A673 (cell line): Measurements from ENCODE around the gene C4B. TPM values are rescaled to one million over a fixed set of nuclear protein-coding genes. Genes with fewer than 3 reads are reported as not detected.
A peak's percentile ranks its signal among the peaks of the same experiment; 100 is the strongest.
"Not testable (repeated sequence)": the region's sequence is repeated elsewhere in the genome, so short reads cannot be mapped to it uniquely, and the experiment has no call there.

ENCODE experiments used
- BruUV-seq: library from RNA; stranded (reverse); fragments of 400-500 nt; replicated peaks from 2 replicates; lab custom pipeline; 2021; lab: Mats Ljungman, UMichigan
- CTCF ChIA-PET: fragments of 300-600 bp; sonication (Branson Sonifier 250); formaldehyde crosslinking; loops from one replicate; lab custom pipeline; 2022; ENCODE audit warnings: antibody characterized with exemption; lab: Charles Lee
- POLR2A ChIA-PET: fragments of 300-600 bp; sonication (Branson Sonifier 250); formaldehyde crosslinking; loops from one replicate; lab custom pipeline; 2022; ENCODE audit warnings: antibody characterized with exemption; ENCODE audit not compliant: low non-redundant PET; lab: Charles Lee
- DNase-seq: peaks from one replicate; pipeline ENCODE4 v3.0.0-alpha.2; 2015; ENCODE audit warnings: low spot score
- H3K27ac ChIP-seq: fragments of 200-600 bp; sonication (generic); 2 replicates; pipeline ENCODE4 v1.5.1; 2016; ENCODE audit warnings: mixed run types, low read depth, mild to moderate bottlenecking, mixed read lengths, antibody characterized with exemption, low read length; ENCODE audit not compliant: poor library complexity, severe bottlenecking
- H3K27me3 ChIP-seq: fragments of 200-600 bp; sonication (generic); replicated peaks from 2 replicates; pipeline ENCODE4 v1.6.1; 2017; ENCODE audit warnings: mixed run types, low read depth, mild to moderate bottlenecking, mixed read lengths, antibody characterized with exemption, low read length; ENCODE audit not compliant: insufficient read depth, poor library complexity
- H3K36me3 ChIP-seq: fragments of 200-600 bp; sonication (generic); 2 replicates; pipeline ENCODE4 v1.6.1; 2016; ENCODE audit warnings: mixed run types, mild to moderate bottlenecking, mixed read lengths, antibody characterized with exemption, low read length; ENCODE audit not compliant: insufficient read depth, poor library complexity, severe bottlenecking
- H3K4me1 ChIP-seq: fragments of 200-600 bp; sonication (generic); 2 replicates; pipeline ENCODE4 v1.6.1; 2017; ENCODE audit warnings: mixed run types, mild to moderate bottlenecking, mixed read lengths, antibody characterized with exemption, low read length; ENCODE audit not compliant: insufficient read depth, poor library complexity, severe bottlenecking
- H3K4me3 ChIP-seq: fragments of 200-600 bp; sonication (generic); 2 replicates; pipeline ENCODE4 v1.5.1; 2016; ENCODE audit warnings: low read depth, mixed run types, mild to moderate bottlenecking, mixed read lengths, low read length; ENCODE audit not compliant: poor library complexity, severe bottlenecking
- H3K9me3 ChIP-seq: fragments of 200-600 bp; sonication (generic); 2 replicates; pipeline ENCODE4 v1.6.1; 2016; ENCODE audit warnings: mixed run types, low read depth, mild to moderate bottlenecking, mixed read lengths, antibody characterized with exemption, low read length; ENCODE audit not compliant: poor library complexity, severe bottlenecking
- EZH2 ChIP-seq: fragments of 200-600 bp; sonication (generic); IDR thresholded peaks from 2 replicates; pipeline ENCODE4 v1.6.1; 2017; ENCODE audit warnings: borderline replicate concordance, low read depth, mild to moderate bottlenecking, mixed read lengths, antibody characterized with exemption, low read length; ENCODE audit not compliant: poor library complexity, severe bottlenecking
- intact Hi-C: fragments of 100-400 bp; cut with micrococcal nuclease; formaldehyde crosslinking; loops from one replicate; pipeline ENCODE4 v1.10.0; 2022; ENCODE audit not compliant: unreplicated experiment
- total RNA-seq: library from RNA; stranded (reverse); gene quantifications from 2 replicates; pipeline ENCODE4 v1.2.3, GENCODE V29; 2021
- TF ChIP-seq, protein P1 (sequence below): fragments of 300-800, 200-600 bp; sonication (generic); conservative IDR thresholded peaks from 2 replicates; pipeline ENCODE4 v1.5.1; 2017; ENCODE audit warnings: low read depth, mild to moderate bottlenecking, antibody characterized with exemption, low read length, moderate library complexity, mixed read lengths

C4B gene
- total RNA-seq, 1 experiment from 2014 or later: 2.2 TPM

DNA sequence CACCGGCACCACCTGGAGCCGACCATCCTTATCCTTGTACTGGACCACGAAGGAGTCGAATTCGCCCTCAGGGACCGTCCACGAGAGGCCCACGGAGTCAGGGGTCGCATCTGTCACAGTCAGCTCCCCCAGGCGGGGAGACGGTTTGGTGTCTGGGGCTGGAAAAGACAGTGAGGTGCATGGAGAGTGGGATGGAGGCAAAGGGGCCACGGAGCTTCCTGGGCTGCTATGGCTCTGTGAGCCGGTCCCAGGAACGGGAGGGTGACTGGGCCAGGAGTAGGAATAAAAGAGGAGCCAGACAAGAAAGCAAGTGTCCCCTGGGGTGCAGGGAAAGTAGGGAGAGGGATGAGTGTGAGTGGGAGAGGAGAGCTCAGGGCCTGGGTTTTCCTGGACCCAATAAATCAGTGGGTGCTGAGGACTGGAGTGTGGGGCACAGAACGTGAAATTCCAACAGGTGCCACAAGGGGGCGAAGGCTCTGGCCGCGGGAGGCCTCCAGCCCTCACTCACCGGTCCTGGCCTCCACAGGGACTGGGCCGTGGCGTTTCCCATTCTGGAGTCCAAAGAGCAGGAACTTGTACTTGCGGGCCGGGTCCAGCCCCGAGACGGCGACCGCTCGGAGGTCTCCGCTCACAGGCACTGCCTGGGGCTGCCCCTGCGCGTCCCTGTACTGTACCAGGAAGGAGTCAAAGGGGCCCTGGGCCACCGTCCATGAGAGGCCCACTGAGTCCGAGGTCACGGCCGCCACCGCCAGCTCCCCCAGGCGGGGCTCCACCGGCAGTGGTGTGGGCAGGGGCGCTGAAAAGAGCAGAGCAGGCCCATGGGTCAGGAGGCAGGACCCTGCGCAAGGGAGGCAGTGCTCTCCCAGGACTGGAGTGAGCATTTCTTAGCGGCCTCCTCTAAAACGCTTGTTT, 33.5 kb downstream of the C4B start:
- Histone ChIP-seq H3K36me3 (no peaks in the 10 kb centered on the region), H3K27me3 (no peaks in the 10 kb centered on the region), H3K4me3 (no peak overlapping the region), H3K27ac (no peak overlapping the region), H3K4me1 (peaks cover 14% of the 10 kb centered on the region), H3K9me3 (no peaks in the 10 kb centered on the region)
- intact Hi-C loops: no loop called here
- ChIA-PET POLR2A (no interaction called here), CTCF (interaction anchor here (0.6 kb wide), 1 partner anchor 501 kb away, joined by 7 read pairs; the partner anchor contains the start of gene NFKBIL1)
- DNase-seq: peak; percentile 60
- TF ChIP-seq, protein P1, sequence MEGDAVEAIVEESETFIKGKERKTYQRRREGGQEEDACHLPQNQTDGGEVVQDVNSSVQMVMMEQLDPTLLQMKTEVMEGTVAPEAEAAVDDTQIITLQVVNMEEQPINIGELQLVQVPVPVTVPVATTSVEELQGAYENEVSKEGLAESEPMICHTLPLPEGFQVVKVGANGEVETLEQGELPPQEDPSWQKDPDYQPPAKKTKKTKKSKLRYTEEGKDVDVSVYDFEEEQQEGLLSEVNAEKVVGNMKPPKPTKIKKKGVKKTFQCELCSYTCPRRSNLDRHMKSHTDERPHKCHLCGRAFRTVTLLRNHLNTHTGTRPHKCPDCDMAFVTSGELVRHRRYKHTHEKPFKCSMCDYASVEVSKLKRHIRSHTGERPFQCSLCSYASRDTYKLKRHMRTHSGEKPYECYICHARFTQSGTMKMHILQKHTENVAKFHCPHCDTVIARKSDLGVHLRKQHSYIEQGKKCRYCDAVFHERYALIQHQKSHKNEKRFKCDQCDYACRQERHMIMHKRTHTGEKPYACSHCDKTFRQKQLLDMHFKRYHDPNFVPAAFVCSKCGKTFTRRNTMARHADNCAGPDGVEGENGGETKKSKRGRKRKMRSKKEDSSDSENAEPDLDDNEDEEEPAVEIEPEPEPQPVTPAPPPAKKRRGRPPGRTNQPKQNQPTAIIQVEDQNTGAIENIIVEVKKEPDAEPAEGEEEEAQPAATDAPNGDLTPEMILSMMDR: peak; percentile 81
- no peak for TF ChIP-seq EZH2
- no TSS peak for BruUV-seq

DNA sequence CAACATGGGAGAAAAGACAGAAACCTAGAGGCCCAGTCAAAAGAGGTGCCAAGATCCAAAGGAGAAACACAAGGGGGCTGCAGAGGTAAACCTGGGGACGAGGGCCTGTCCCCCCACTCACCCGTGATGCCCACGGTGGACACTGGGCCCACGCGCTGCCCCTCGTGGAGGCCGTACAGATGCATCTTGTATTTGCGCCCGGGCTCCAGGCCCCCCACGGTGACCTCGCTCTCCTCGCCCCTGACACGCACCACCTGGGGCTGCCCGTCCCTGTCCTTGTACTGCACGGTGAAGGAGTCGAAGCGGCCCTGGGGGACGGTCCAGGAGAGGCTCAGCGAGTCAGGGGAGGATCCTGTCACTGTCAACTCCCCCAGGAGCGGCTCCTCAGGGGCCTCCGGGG, 34.6 kb downstream of the C4B start:
- H3K4me1 ChIP-seq: peaks cover 14% of the 10 kb centered on the region
- POLR2A ChIA-PET, H3K27me3 ChIP-seq, H3K9me3 ChIP-seq, H3K36me3 ChIP-seq, H3K4me3 ChIP-seq, H3K27ac ChIP-seq, CTCF ChIA-PET, intact Hi-C loops, BruUV-seq, DNase-seq: not testable (repeated sequence)

DNA sequence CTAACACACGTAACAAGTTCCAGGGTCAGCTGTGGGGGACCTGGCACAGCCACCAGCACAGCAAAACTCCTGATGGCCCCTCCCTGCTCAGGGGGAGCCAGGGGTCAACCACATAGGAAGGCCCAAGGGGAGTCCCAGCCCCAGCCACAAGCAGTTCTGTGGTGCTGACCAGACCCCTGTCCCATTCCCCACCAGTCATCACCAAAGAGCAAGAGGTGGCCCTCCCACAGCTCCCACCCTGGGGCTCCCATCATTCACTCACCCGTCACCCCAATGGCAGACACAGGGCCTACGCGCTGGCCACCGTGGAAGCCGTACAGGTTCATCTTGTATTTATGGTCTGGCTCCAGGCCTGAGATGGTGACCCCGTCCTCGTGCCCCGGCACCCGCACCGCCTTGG, 35.1 kb downstream of the C4B start:
- H3K27me3 ChIP-seq, intact Hi-C loops, H3K9me3 ChIP-seq, DNase-seq, H3K4me3 ChIP-seq, H3K27ac ChIP-seq, POLR2A ChIA-PET, CTCF ChIA-PET, H3K36me3 ChIP-seq, BruUV-seq: not testable (repeated sequence)
- H3K4me1 ChIP-seq: peaks cover 14% of the 10 kb centered on the region

DNA sequence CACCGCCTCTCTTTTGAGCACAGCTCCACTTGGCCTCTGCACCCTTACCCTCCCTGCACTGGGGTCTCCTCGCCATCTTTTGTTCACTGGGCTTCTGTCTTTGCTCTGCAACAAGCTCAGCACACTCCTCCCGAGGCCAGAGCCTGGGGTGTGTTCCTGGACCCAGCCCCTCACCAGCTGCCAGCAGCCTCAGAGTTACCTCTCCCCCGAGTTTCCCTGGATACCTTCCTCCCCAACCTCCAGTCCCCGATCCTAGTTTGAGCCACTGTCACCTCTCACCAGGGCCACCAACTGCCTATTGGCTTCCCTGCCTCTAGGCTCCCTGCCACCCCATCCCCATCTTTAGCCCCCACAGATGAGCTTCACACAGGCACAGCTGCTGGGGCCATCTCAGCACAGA, 36.0 kb downstream of the C4B start:
- CTCF ChIA-PET: no interaction called here
- no peak overlapping the region for H3K27ac ChIP-seq
- POLR2A ChIA-PET: no interaction called here

DNA sequence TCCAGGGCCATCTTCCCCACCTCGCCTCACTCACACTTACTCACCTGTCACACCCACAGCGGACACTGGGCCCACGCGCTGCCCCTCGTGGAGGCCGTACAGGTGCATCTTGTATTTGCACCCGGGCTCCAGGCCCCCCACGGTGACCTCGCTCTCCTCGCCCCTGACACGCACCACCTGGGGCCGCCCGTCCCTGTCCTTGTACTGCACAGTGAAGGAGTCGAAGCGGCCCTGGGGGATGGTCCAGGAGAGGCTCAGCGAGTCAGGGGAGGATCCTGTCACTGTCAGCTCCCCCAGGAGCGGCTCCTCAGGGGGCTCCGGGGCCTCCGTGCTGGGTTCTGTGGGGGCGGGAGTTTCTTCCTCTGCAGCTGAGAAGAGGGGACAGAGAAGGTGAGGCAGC, 38.0 kb downstream of the C4B start:
- intact Hi-C loops, BruUV-seq, H3K27me3 ChIP-seq, H3K36me3 ChIP-seq, POLR2A ChIA-PET, H3K9me3 ChIP-seq, CTCF ChIA-PET, H3K4me3 ChIP-seq, H3K27ac ChIP-seq, DNase-seq, H3K4me1 ChIP-seq: not testable (repeated sequence)

More for the DNA sequence above, 36.0 kb downstream of the C4B start:
- Histone ChIP-seq H3K27me3 (no peaks in the 10 kb centered on the region), H3K9me3 (no peaks in the 10 kb centered on the region), H3K36me3 (no peaks in the 10 kb centered on the region), H3K4me3 (no peak overlapping the region), H3K4me1 (peaks cover 14% of the 10 kb centered on the region)
- BruUV-seq: no TSS peak
- intact Hi-C loops: no loop called here
- TF ChIP-seq, protein P1: no peak
- TF ChIP-seq EZH2: no peak
- DNase-seq: no peak

DNA sequence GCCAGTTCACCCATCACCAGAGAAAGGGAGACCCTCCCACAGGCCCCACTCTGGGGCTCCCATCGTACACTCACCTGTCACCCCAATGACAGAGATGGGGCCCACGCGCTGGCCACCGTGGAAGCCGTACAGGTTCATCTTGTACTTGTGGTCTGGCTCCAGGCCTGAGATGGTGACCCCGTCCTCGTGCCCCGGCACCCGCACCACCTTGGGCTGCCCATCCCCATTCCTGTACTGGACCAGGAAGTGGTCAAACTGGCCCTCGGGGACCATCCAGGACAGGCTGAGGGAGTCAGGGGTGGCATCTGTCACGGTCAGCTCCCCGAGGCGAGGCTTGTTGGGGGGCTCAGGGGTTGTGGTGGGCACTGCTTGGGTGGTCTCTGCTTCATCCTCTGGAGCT, 38.7 kb downstream of the C4B start:
- H3K27ac ChIP-seq, intact Hi-C loops, H3K36me3 ChIP-seq, H3K4me1 ChIP-seq, CTCF ChIA-PET, POLR2A ChIA-PET, H3K4me3 ChIP-seq, DNase-seq, H3K9me3 ChIP-seq, H3K27me3 ChIP-seq, BruUV-seq: not testable (repeated sequence)
